Uterus (tissue), 4 donors: Measurements from ENCODE around the gene C15orf39. TPM values are rescaled to one million over a fixed set of nuclear protein-coding genes. Genes with fewer than 3 reads are reported as not detected.

Source experiments
- DNase-seq, 2 donors: peaks; one replicate each; pipeline ENCODE4 v3.0.0-alpha.2; 2019 to 2020
- H3K27ac ChIP-seq, 2 donors: fragments of 200-600 bp; sonication (generic); 1 replicate in 1 of 2; 2 replicates in 1 of 2; pipeline ENCODE4 v1.5.1; 2016 to 2018
- H3K27me3 ChIP-seq, 2 donors: fragments of 200-600 bp; sonication (generic); one replicate each; pipeline ENCODE4 v1.5.1; 2018 to 2019; ENCODE audit warnings: control low read depth in 1 of 2
- H3K36me3 ChIP-seq, 2 donors: fragments of 200-600 bp; sonication (generic); one replicate each; pipeline ENCODE4 v1.5.1; 2019; ENCODE audit warnings: control low read depth in 1 of 2
- H3K4me1 ChIP-seq, 2 donors: fragments of 200-600 bp; sonication (generic); one replicate each; pipeline ENCODE4 v1.5.1; 2018 to 2019; ENCODE audit warnings: control low read depth in 1 of 2
- H3K4me3 ChIP-seq, 2 donors: fragments of 200-600 bp; sonication (generic); 1 replicate in 1 of 2; 2 replicates in 1 of 2; pipeline ENCODE4 v1.5.1; 2018 to 2019; ENCODE audit warnings: mild to moderate bottlenecking in 1 of 2
- H3K9me3 ChIP-seq, 2 donors: fragments of 200-600 bp; sonication (generic); one replicate each; pipeline ENCODE4 v1.5.1; 2019; ENCODE audit warnings: control low read depth in 1 of 2
- POLR2A ChIP-seq, 2 donors: fragments of 450-650 bp; IDR thresholded peaks; one replicate each; pipeline ENCODE4 v1.6.1; 2016; ENCODE audit warnings: antibody characterized with exemption in 2 of 2, mild to moderate bottlenecking in 1 of 2, moderate library complexity in 1 of 2
- intact Hi-C: fragments of 100-400 bp; cut with DNase I; formaldehyde crosslinking; loops from one replicate; pipeline ENCODE4 v1.15.1; 2023; ENCODE audit warnings: low total_unique reads
- total RNA-seq, 4 donors: library from RNA; depleted of rRNA in 3 of 4; stranded (reverse); fragments of >200 nt in 3 of 4; gene quantifications; one replicate each; pipeline versions ENCODE4 v1.1.0 to v1.2.4, GENCODE V29; 2014 to 2023
- TF ChIP-seq, protein P1 (sequence below), 4 experiments: fragments of 200-600 bp in 2 of 4; fragments of 450-650 bp in 2 of 4; sonication (generic) in 2 of 4; IDR thresholded peaks; one replicate each; pipeline ENCODE4 v1.5.1; 2016 to 2019; ENCODE audit warnings: antibody characterized with exemption in 4 of 4, mild to moderate bottlenecking in 2 of 4, moderate library complexity in 1 of 4
- donor health status: DM: yes; HTN: yes; CAD: no.

C15orf39 gene
- total RNA-seq, 4 donors from 2014 or later, result 4.6 to 43.9 (median 14.1) TPM

DNA sequence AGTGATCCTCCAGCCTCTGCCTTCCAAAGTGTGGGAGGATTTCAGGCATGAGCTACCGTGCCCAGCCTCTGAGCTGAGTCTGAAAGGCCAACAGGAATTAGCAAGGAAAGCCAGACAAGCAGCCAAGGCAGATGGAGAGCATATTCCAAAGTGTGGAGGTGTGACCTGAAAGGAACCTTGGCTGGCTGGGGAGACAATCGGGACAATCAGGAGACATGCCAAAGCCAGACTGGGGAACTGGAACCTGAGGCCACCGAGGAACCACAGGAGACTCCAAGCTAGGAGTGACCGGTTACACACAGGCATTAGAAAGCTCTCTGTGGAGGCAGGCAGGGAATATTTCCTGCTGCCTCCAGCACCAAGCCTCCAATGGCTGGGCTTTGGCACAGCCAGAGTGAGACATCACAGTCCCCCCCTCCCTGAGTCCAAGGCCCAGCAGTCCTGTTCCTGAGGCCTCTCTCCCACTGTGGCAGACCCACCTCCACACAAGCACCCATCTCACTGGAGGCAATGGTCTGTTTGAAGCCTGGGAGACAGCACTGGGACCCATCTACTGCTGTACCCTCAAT lies 4.5 kb upstream of the C15orf39 start:
- H3K27me3 ChIP-seq, result no peaks in the 10 kb centered on the region
- no peak for DNase-seq
- intact Hi-C loops, result no loop called here
- H3K4me1 ChIP-seq, result peaks cover 0 to 6% of the 10 kb centered on the region in 2 donors
- TF ChIP-seq POLR2A (IDR thresholded peaks at IDR 0.05), result no peak
- TF ChIP-seq, protein P1, sequence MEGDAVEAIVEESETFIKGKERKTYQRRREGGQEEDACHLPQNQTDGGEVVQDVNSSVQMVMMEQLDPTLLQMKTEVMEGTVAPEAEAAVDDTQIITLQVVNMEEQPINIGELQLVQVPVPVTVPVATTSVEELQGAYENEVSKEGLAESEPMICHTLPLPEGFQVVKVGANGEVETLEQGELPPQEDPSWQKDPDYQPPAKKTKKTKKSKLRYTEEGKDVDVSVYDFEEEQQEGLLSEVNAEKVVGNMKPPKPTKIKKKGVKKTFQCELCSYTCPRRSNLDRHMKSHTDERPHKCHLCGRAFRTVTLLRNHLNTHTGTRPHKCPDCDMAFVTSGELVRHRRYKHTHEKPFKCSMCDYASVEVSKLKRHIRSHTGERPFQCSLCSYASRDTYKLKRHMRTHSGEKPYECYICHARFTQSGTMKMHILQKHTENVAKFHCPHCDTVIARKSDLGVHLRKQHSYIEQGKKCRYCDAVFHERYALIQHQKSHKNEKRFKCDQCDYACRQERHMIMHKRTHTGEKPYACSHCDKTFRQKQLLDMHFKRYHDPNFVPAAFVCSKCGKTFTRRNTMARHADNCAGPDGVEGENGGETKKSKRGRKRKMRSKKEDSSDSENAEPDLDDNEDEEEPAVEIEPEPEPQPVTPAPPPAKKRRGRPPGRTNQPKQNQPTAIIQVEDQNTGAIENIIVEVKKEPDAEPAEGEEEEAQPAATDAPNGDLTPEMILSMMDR (IDR thresholded peaks at IDR 0.05), result no peak
- H3K27ac ChIP-seq, result no peak overlapping the region
- no peaks in the 10 kb centered on the region for H3K9me3 ChIP-seq
- no peak overlapping the region for H3K4me3 ChIP-seq
- no peaks in the 10 kb centered on the region for H3K36me3 ChIP-seq

GRCh38 chr15:75198560-75199356 lies 2.9 kb upstream of the C15orf39 start:
- Histone ChIP-seq H3K27ac (no peak overlapping the region), H3K9me3 (no peaks in the 10 kb centered on the region), H3K4me1 (peaks cover 4 to 6% of the 10 kb centered on the region in 2 donors), H3K4me3 (no peak overlapping the region), H3K27me3 (no peaks in the 10 kb centered on the region), H3K36me3 (no peaks in the 10 kb centered on the region)
- DNase-seq, result no peak
- no peak for TF ChIP-seq POLR2A (IDR thresholded peaks at IDR 0.05)
- TF ChIP-seq, protein P1 (IDR thresholded peaks at IDR 0.05), result no peak
- intact Hi-C loops, result no loop called here

GRCh38 chr15:75199357-75199940 lies 2.2 kb upstream of the C15orf39 start:
- Histone ChIP-seq H3K36me3 (no peaks in the 10 kb centered on the region), H3K27me3 (no peaks in the 10 kb centered on the region), H3K27ac (no peak overlapping the region), H3K4me3 (no peak overlapping the region), H3K9me3 (no peaks in the 10 kb centered on the region), H3K4me1 (peaks cover 6 to 11% of the 10 kb centered on the region in 2 donors)
- no peak for TF ChIP-seq POLR2A (IDR thresholded peaks at IDR 0.05)
- TF ChIP-seq, protein P1 (IDR thresholded peaks at IDR 0.05), result no peak
- intact Hi-C loops, result no loop called here
- DNase-seq, result no peak

- H3K4me3 ChIP-seq, result no peak overlapping the region
- no peaks in the 10 kb centered on the region for H3K9me3 ChIP-seq
- H3K36me3 ChIP-seq, result no peaks in the 10 kb centered on the region
- no peak for DNase-seq
- no peak overlapping the region for H3K27ac ChIP-seq
- TF ChIP-seq, protein P1 (IDR thresholded peaks at IDR 0.05), result no peak
- TF ChIP-seq POLR2A (IDR thresholded peaks at IDR 0.05), result no peak
- H3K4me1 ChIP-seq, result peaks cover 9 to 12% of the 10 kb centered on the region in 2 donors
- no peaks in the 10 kb centered on the region for H3K27me3 ChIP-seq
- intact Hi-C loops, result loop anchor here (10.0 kb wide), 1 partner anchor 426 kb away; no protein-coding TSS in a partner anchor
Measured at GRCh38 chr15:75200391-75200764, 1.3 kb upstream of the C15orf39 start.
